ENCODE data around the gene MRPL20.

DNA sequence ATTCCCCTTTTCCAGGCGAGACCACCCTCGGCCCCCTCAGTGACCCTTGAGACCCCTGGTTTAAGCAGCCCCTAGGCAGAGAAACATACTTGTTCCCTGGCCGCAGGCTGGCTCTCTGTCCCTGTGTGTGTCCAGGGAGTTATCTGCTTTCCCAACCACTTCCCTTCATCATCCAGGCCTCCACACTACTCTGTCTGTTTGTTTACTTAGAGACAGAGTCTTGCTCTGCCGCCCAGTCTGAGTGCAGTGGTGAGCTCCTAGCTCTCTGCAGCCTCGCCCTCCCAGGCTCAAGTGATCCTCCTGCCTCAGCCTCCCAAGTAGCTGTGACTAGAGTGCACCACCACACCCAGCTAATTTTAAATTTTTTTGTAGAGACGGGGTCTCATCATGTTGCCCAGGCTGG lies 22.6 kb upstream of the MRPL20 start:
- TF ChIP-seq, protein P1, sequence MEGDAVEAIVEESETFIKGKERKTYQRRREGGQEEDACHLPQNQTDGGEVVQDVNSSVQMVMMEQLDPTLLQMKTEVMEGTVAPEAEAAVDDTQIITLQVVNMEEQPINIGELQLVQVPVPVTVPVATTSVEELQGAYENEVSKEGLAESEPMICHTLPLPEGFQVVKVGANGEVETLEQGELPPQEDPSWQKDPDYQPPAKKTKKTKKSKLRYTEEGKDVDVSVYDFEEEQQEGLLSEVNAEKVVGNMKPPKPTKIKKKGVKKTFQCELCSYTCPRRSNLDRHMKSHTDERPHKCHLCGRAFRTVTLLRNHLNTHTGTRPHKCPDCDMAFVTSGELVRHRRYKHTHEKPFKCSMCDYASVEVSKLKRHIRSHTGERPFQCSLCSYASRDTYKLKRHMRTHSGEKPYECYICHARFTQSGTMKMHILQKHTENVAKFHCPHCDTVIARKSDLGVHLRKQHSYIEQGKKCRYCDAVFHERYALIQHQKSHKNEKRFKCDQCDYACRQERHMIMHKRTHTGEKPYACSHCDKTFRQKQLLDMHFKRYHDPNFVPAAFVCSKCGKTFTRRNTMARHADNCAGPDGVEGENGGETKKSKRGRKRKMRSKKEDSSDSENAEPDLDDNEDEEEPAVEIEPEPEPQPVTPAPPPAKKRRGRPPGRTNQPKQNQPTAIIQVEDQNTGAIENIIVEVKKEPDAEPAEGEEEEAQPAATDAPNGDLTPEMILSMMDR (IDR thresholded peaks at IDR 0.05) = no peak
- TF ChIP-seq POLR2A (IDR thresholded peaks at IDR 0.05) = no peak
